ENCODE measurements around the gene TTC21A.

DNA sequence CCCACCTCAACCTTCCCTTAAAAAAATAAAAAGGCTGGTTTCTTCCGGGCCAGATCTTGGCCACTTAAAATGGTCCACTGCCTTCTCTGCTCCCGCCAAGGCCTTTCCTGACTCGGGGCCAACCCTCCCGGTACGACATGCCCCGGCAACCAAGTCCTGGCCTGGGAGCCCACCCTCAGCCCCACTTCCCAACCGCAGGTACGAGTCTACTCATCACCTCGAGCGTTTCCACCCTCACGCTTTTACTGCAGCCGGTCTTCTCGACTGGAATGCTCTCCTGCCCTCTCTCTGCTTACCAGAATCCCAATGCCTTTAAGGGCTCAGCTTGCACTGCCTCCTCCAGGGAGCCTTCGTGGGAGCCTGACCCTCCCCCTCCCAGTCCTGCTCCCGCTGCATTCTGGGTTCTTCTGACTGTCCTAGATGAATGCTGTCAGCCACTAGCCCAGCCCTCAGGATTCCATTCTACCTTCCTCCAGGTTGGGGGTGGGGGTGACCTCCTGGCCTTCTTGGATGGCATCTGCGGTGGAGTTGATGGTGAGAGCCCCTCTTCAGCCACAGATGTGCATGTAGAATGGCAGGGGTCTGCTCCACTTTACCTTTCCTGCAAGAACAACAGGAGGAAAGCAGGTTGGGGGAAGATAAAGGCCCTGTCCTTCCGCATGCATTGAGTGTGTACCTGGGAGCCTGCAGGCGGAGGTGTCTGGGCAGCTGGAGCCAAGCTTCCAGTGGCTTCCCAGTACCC lies 47.0 kb downstream of the TTC21A start:
- TF ChIP-seq POLR2A (IDR thresholded peaks at IDR 0.05; ENCODE audit: low read depth, low read length) (no peak), POLR2AphosphoS5 (IDR thresholded peaks at IDR 0.05; ENCODE audit: low read depth, low read length) (no peak), TAF1 (IDR thresholded peaks at IDR 0.05; ENCODE audit: low read depth, low read length) (no peak), SPI1 (IDR thresholded peaks at IDR 0.05; ENCODE audit: low read depth, low read length) (no peak), POU2F2 (IDR thresholded peaks at IDR 0.05; ENCODE audit: low read depth, low read length) (no peak), PAX5 (IDR thresholded peaks at IDR 0.05; ENCODE audit: insufficient read depth, low read length, severe bottlenecking) (no peak)

Measured in GM12891 (cell line).